Measurements from ENCODE around the gene CCDC71.

GRCh38 chr3:49172551-49173041 lies 6.5 kb upstream of the CCDC71 start:
- TF ChIP-seq GATA2 (IDR thresholded peaks at IDR 0.05; ENCODE audit: low read depth, low read length) (no peak), GATA3 (IDR thresholded peaks at IDR 0.05; ENCODE audit: low read depth, low read length) (no peak)
